ENCODE results near the gene KLC1.

DNA sequence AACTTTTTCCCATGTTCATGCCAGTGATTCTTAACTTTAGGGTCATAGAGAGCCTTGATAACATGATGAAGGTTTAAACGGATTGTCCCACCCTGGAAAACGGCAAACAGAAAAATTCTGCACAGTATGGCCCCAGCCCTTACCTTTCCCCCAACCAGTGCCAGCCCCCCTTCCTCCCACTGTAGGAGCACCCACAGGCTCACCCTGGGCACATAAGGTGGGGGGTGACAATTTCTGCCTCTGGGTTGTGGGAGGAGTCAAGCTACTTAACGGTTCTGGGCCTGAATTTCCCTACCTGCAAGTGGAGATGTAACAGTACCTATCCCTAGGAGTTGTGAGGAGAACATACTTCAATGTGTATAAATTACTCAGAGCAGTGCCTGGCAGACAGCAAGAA lies 68.2 kb downstream of the KLC1 start:
- TF ChIP-seq POLR2A (IDR thresholded peaks at IDR 0.05) = no peak
- TF ChIP-seq, protein P1, sequence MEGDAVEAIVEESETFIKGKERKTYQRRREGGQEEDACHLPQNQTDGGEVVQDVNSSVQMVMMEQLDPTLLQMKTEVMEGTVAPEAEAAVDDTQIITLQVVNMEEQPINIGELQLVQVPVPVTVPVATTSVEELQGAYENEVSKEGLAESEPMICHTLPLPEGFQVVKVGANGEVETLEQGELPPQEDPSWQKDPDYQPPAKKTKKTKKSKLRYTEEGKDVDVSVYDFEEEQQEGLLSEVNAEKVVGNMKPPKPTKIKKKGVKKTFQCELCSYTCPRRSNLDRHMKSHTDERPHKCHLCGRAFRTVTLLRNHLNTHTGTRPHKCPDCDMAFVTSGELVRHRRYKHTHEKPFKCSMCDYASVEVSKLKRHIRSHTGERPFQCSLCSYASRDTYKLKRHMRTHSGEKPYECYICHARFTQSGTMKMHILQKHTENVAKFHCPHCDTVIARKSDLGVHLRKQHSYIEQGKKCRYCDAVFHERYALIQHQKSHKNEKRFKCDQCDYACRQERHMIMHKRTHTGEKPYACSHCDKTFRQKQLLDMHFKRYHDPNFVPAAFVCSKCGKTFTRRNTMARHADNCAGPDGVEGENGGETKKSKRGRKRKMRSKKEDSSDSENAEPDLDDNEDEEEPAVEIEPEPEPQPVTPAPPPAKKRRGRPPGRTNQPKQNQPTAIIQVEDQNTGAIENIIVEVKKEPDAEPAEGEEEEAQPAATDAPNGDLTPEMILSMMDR (IDR thresholded peaks at IDR 0.05) = no peak
